Pons (tissue), 1 donor: Measurements from ENCODE around the gene TNRC6A.
A peak's percentile ranks its signal among the peaks of the same experiment; 100 is the strongest.
"Not testable (repeated sequence)": the region's sequence is repeated elsewhere in the genome, so short reads cannot be mapped to it uniquely, and the experiment has no call there.

Source experiments
- DNase-seq: peaks from one replicate; pipeline ENCODE4 v3.0.0-alpha.2; 2016; ENCODE audit warnings: low spot score

The TNRC6A gene

GRCh38 chr16:24816688-24817087 is 87.2 kb downstream of the TNRC6A start:
- no peak for DNase-seq

- DNase-seq: no peak
Measured at GRCh38 chr16:24819462-24820040, 90.1 kb downstream of the TNRC6A start.

GRCh38 chr16:24820522-24820921 is 91.1 kb downstream of the TNRC6A start:
- no peak for DNase-seq

- no peak for DNase-seq
Measured at GRCh38 chr16:24821129-24821528, 91.7 kb downstream of the TNRC6A start.

- DNase-seq: no peak
Measured at GRCh38 chr16:24822542-24822941, 93.1 kb downstream of the TNRC6A start.

- no peak for DNase-seq
Measured at GRCh38 chr16:24822974-24823373, 93.5 kb downstream of the TNRC6A start.

GRCh38 chr16:24825696-24826095 is 96.2 kb downstream of the TNRC6A start:
- no peak for DNase-seq

GRCh38 chr16:24826096-24826690 is 96.7 kb downstream of the TNRC6A start:
- DNase-seq: no peak

- no peak for DNase-seq
Measured at GRCh38 chr16:24826817-24827566, 97.5 kb downstream of the TNRC6A start.

GRCh38 chr16:24829153-24829552 is 99.7 kb downstream of the TNRC6A start:
- DNase-seq: no peak

GRCh38 chr16:24833352-24833751 is 103.9 kb downstream of the TNRC6A start:
- DNase-seq: no peak

- peak; percentile 85 for DNase-seq
Measured at GRCh38 chr16:24834459-24835335, 105.2 kb downstream of the TNRC6A start.

GRCh38 chr16:24836836-24837235 is 107.4 kb downstream of the TNRC6A start:
- DNase-seq: no peak

GRCh38 chr16:24837969-24838368 is 108.5 kb downstream of the TNRC6A start:
- no peak for DNase-seq

- peak; percentile 97 for DNase-seq
Measured at GRCh38 chr16:24838554-24839266, 109.3 kb downstream of the TNRC6A start.

- DNase-seq: no peak
Measured at GRCh38 chr16:24839347-24839972, 110.0 kb downstream of the TNRC6A start.

- no peak for DNase-seq
Measured at GRCh38 chr16:24841291-24841690, 111.8 kb downstream of the TNRC6A start.

GRCh38 chr16:24844101-24845030 is 114.9 kb downstream of the TNRC6A start:
- no peak for DNase-seq

GRCh38 chr16:24845031-24845365 is 115.5 kb downstream of the TNRC6A start:
- not testable (repeated sequence) for DNase-seq
